ENCODE results near the gene FBXO33. TPM values are rescaled to one million over a fixed set of nuclear protein-coding genes. Genes with fewer than 3 reads are reported as not detected.

The FBXO33 gene
- total RNA-seq, 1 experiment from 2014 or later = 8.8 TPM

DNA sequence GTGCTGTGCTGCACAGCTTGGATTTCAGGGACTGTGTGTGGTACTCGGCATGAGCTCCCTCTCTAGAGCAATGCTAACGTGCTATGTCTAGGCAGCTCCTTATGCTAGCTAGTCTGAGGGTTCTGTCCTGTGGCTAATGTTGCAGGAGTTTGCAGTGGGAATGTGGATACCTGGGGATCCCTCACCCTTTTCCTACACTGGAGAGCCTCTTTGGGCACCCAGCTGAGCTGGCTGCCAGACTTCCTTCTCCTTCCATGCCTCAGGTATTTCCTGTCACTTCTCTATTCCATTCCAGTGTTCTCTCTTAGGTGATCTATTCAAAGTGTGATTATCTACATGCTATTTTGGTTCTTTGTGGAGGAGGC lies 64.9 kb downstream of the FBXO33 start:
- H3K23me2 ChIP-seq (ENCODE audit: insufficient read length, low read depth, low read length, poor library complexity, severe bottlenecking) = no peaks in the 10 kb centered on the region
- peak overlapping the region; percentile 25 for H3K27ac ChIP-seq (ENCODE audit: insufficient read length, low read depth, low read length)
- H3K23ac ChIP-seq (ENCODE audit: insufficient read length, low read depth, low read length) = no peak overlapping the region
- H2BK15ac ChIP-seq (ENCODE audit: low read depth, low read length) = no peak overlapping the region
- no peak overlapping the region for H3K4me2 ChIP-seq (ENCODE audit: insufficient read depth, insufficient read length, low read length)
- H3K18ac ChIP-seq (ENCODE audit: insufficient read length, low read depth, low read length) = no peak overlapping the region
- no CpG with 5 or more reads among the region's 2 CpGs for WGBS (ENCODE audit: extremely low coverage, insufficient read length, low lambda C conversion rate)
- no peak overlapping the region for H2AK5ac ChIP-seq (ENCODE audit: insufficient read length, low read length)
- peaks cover 9 to 21% (median 11%) of the 10 kb centered on the region in 3 experiments for H3K36me3 Mint-ChIP-seq (ENCODE audit: insufficient read depth in 1 of 3, low read depth in 3 of 3)
- no peak overlapping the region for H2BK12ac ChIP-seq (ENCODE audit: insufficient read length, low read depth, low read length)
- H2BK20ac ChIP-seq (ENCODE audit: low read depth, low read length, poor library complexity, severe bottlenecking) = no peak overlapping the region
- H3K9ac ChIP-seq (ENCODE audit: extremely low read depth, insufficient read length, low read length) = no peak overlapping the region
- H4K91ac ChIP-seq (ENCODE audit: insufficient read length, low read depth, low read length) = no peak overlapping the region
- H3K27me3 ChIP-seq (ENCODE audit: insufficient read depth, low read length) = no peaks in the 10 kb centered on the region
- H4K20me1 ChIP-seq (ENCODE audit: control insufficient read depth, insufficient read depth, insufficient read length) = no peaks in the 10 kb centered on the region
- H3K56ac ChIP-seq (ENCODE audit: insufficient read length, low read depth, low read length) = no peak overlapping the region
- TF ChIP-seq CTCF (conservative IDR thresholded peaks at IDR 0.05) = no peak
- no peaks in the 10 kb centered on the region for H3K79me2 ChIP-seq (ENCODE audit: insufficient read depth, low read length)
- no peaks in the 10 kb centered on the region for H3K79me1 ChIP-seq (ENCODE audit: insufficient read depth, low read depth, low read length, poor library complexity, severe bottlenecking)
- H3K4me3 Mint-ChIP-seq = peak overlapping the region in 1 of 2 experiments; percentile 45; a peak in 2 of 5 replicates
- H2AFZ ChIP-seq (ENCODE audit: low read length) = no peak overlapping the region
- no peak overlapping the region for H3T11ph ChIP-seq (ENCODE audit: low read length)
- H4K5ac ChIP-seq (ENCODE audit: insufficient read length, low read depth, low read length) = no peak overlapping the region
- peak; percentile 40 for DNase-seq
- peaks cover 10% of the 10 kb centered on the region for H3K4me1 ChIP-seq (ENCODE audit: insufficient read depth, low read length)
- H3K27ac Mint-ChIP-seq = peak overlapping the region; percentile 8 to 81 (median 48); a peak in 4 of 7 replicates
- no peaks in the 10 kb centered on the region for H3K27me3 Mint-ChIP-seq (ENCODE audit: low read depth)
- no peak overlapping the region for H2BK5ac ChIP-seq (ENCODE audit: insufficient read length, low read length)
- H2BK120ac ChIP-seq (ENCODE audit: low read depth, low read length, poor library complexity, severe bottlenecking) = no peak overlapping the region
- no peak overlapping the region for H3K14ac ChIP-seq (ENCODE audit: insufficient read depth, low read length)
- no peak overlapping the region for H4K8ac ChIP-seq (replicated peaks; ENCODE audit: insufficient read length, low read depth, low read length)
- peaks cover 39% of the 10 kb centered on the region in 2 experiments for H3K4me1 Mint-ChIP-seq
- H3K9me3 Mint-ChIP-seq = peaks cover 9 to 14% of the 10 kb centered on the region in 2 experiments; a peak in 4 of 5 replicates
- H3K9me3 ChIP-seq (ENCODE audit: control insufficient read depth, low read depth, low read length) = no peaks in the 10 kb centered on the region
- H3K4ac ChIP-seq (ENCODE audit: low read depth, low read length) = no peak overlapping the region

Measured in H9 (cell line).